ENCODE data around the gene PLCG1. TPM values are rescaled to one million over a fixed set of nuclear protein-coding genes. Genes with fewer than 3 reads are reported as not detected.

Gene PLCG1
- total RNA-seq, 1 donor from 2014 or later: 96.3 TPM

- peak; percentile 31 for DNase-seq (ENCODE audit: low spot score)
These were observed 42.6 kb downstream of the PLCG1 start for GRCh38 chr20:41179961-41180360.

GRCh38 chr20:41180599-41181333 is 43.4 kb downstream of the PLCG1 start:
- DNase-seq (ENCODE audit: low spot score): peak; percentile 28

GRCh38 chr20:41181567-41181966 is 44.2 kb downstream of the PLCG1 start:
- peak; percentile 39 for DNase-seq (ENCODE audit: low spot score)

- DNase-seq (ENCODE audit: low spot score): peak; percentile 29
These were observed 45.2 kb downstream of the PLCG1 start for GRCh38 chr20:41182296-41183212.

GRCh38 chr20:41183391-41183790 is 46.0 kb downstream of the PLCG1 start:
- peak; percentile 25 for DNase-seq (ENCODE audit: low spot score)

- no peak for DNase-seq (ENCODE audit: low spot score)
These were observed 46.5 kb downstream of the PLCG1 start for GRCh38 chr20:41183831-41184230.

GRCh38 chr20:41185013-41185757 is 47.8 kb downstream of the PLCG1 start:
- no peak for DNase-seq (ENCODE audit: low spot score)

- DNase-seq (ENCODE audit: low spot score): no peak
These were observed 50.3 kb downstream of the PLCG1 start for GRCh38 chr20:41187668-41188067.

- no peak for DNase-seq (ENCODE audit: low spot score)
These were observed 54.5 kb downstream of the PLCG1 start for GRCh38 chr20:41191562-41192500.

GRCh38 chr20:41192575-41192974 is 55.2 kb downstream of the PLCG1 start:
- peak; percentile 22 for DNase-seq (ENCODE audit: low spot score)

GRCh38 chr20:41196653-41197225 is 59.4 kb downstream of the PLCG1 start:
- DNase-seq (ENCODE audit: low spot score): no peak

GRCh38 chr20:41198443-41198842 is 61.1 kb downstream of the PLCG1 start:
- no peak for DNase-seq (ENCODE audit: low spot score)

GRCh38 chr20:41200446-41201202 is 63.3 kb downstream of the PLCG1 start:
- DNase-seq (ENCODE audit: low spot score): no peak

- DNase-seq (ENCODE audit: low spot score): no peak
These were observed 64.4 kb downstream of the PLCG1 start for GRCh38 chr20:41201760-41202159.

- DNase-seq (ENCODE audit: low spot score): no peak
These were observed 65.1 kb downstream of the PLCG1 start for GRCh38 chr20:41202426-41202825.

- DNase-seq (ENCODE audit: low spot score): no peak
These were observed 66.3 kb downstream of the PLCG1 start for GRCh38 chr20:41203660-41204059.

GRCh38 chr20:41204304-41205265 is 67.2 kb downstream of the PLCG1 start:
- DNase-seq (ENCODE audit: low spot score): no peak

- DNase-seq (ENCODE audit: low spot score): no peak
These were observed 68.0 kb downstream of the PLCG1 start for GRCh38 chr20:41205313-41205712.
